ENCODE measurements around the gene ADAM12.
A peak's percentile ranks its signal among the peaks of the same experiment; 100 is the strongest.

The ADAM12 gene

DNA sequence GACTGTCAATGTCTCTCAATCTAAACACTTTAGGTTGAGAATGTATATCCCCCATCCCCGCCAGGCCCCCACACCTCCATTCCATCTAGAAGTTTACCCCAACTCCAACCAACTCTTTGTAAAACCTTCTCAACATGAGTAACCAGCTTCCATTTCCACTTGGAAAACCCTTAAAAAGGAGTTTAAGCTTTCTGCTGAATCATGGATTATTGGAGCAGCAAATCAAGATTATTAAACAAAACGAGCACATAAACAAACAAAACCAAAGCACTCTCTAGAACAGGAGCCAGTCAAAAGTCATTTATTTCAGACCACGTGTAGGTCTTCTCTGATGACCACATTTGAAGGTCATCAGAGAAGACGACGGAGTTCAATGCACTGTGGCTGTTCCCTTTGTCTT is 278.4 kb downstream of the ADAM12 start:
- no peak overlapping the region for H3K18ac ChIP-seq (ENCODE audit: low read length)
- H3K4me1 ChIP-seq (ENCODE audit: control insufficient read depth in 1 of 2, insufficient read depth in 2 of 2, low read length in 2 of 2): no peaks in the 10 kb centered on the region
- no peak for DNase-seq
- H2BK12ac ChIP-seq (ENCODE audit: low read length): no peak overlapping the region
- no peak overlapping the region for H3K4me2 ChIP-seq (ENCODE audit: low read length)
- H3K36me3 ChIP-seq (ENCODE audit: control insufficient read depth in 1 of 2, insufficient read depth in 2 of 2, low read length in 2 of 2): no peaks in the 10 kb centered on the region
- H3K23ac ChIP-seq (ENCODE audit: low read length): no peak overlapping the region
- H4K12ac ChIP-seq (ENCODE audit: low read depth, low read length): no peak overlapping the region
- H3K9ac ChIP-seq (ENCODE audit: low read length): no peak overlapping the region
- H2AFZ ChIP-seq (ENCODE audit: insufficient read depth, low read length, poor library complexity): no peak overlapping the region
- H3K79me1 ChIP-seq (ENCODE audit: low read length): no peaks in the 10 kb centered on the region
- no peak overlapping the region for H3K4me3 ChIP-seq (ENCODE audit: low read depth, low read length)
- no peak overlapping the region for H2BK5ac ChIP-seq (ENCODE audit: low read depth, low read length, poor library complexity)
- no peaks in the 10 kb centered on the region for H3K79me2 ChIP-seq (ENCODE audit: control insufficient read depth, insufficient read depth, low read length, poor library complexity)
- H3K27me3 ChIP-seq (ENCODE audit: insufficient read depth, low read length): no peaks in the 10 kb centered on the region
- H3K4ac ChIP-seq (ENCODE audit: low read depth, low read length): no peak overlapping the region
- no peak overlapping the region for H2BK120ac ChIP-seq (ENCODE audit: insufficient read depth, low read length, poor library complexity)
- H4K8ac ChIP-seq (ENCODE audit: low read depth, low read length): no peak overlapping the region
- no peak overlapping the region for H3K14ac ChIP-seq (ENCODE audit: low read length)
- no peak overlapping the region for H2AK5ac ChIP-seq (ENCODE audit: low read length)
- H3K27ac ChIP-seq (ENCODE audit: low read depth, low read length): no peak overlapping the region
- no peaks in the 10 kb centered on the region for H3K9me3 ChIP-seq (ENCODE audit: insufficient read depth, low read depth, low read length)
- no peak overlapping the region for H4K91ac ChIP-seq (ENCODE audit: low read depth, low read length)
- WGBS (ENCODE audit: extremely low coverage, insufficient coverage, insufficient read length): no CpG with 5 or more reads among the region's 5 CpGs

- H3K18ac ChIP-seq (ENCODE audit: low read length): no peak overlapping the region
- H3K4me2 ChIP-seq (ENCODE audit: low read length): no peak overlapping the region
- no peak overlapping the region for H4K12ac ChIP-seq (ENCODE audit: low read depth, low read length)
- H4K91ac ChIP-seq (ENCODE audit: low read depth, low read length): no peak overlapping the region
- no peak overlapping the region for H3K4ac ChIP-seq (ENCODE audit: low read depth, low read length)
- H3K27me3 ChIP-seq (ENCODE audit: insufficient read depth, low read length): no peaks in the 10 kb centered on the region
- no peaks in the 10 kb centered on the region for H3K4me1 ChIP-seq (ENCODE audit: control insufficient read depth in 1 of 2, insufficient read depth in 2 of 2, low read length in 2 of 2)
- no peak overlapping the region for H3K23ac ChIP-seq (ENCODE audit: low read length)
- H2BK12ac ChIP-seq (ENCODE audit: low read length): no peak overlapping the region
- H2AFZ ChIP-seq (ENCODE audit: insufficient read depth, low read length, poor library complexity): no peak overlapping the region
- DNase-seq: no peak
- H3K27ac ChIP-seq (ENCODE audit: low read depth, low read length): no peak overlapping the region
- H3K14ac ChIP-seq (ENCODE audit: low read length): no peak overlapping the region
- H3K9me3 ChIP-seq (ENCODE audit: insufficient read depth, low read depth, low read length): no peaks in the 10 kb centered on the region
- WGBS (ENCODE audit: extremely low coverage, insufficient coverage, insufficient read length): no CpG with 5 or more reads among the region's 4 CpGs
- no peaks in the 10 kb centered on the region for H3K79me1 ChIP-seq (ENCODE audit: low read length)
- H2AK5ac ChIP-seq (ENCODE audit: low read length): no peak overlapping the region
- no peak overlapping the region for H4K8ac ChIP-seq (ENCODE audit: low read depth, low read length)
- H3K36me3 ChIP-seq (ENCODE audit: control insufficient read depth in 1 of 2, insufficient read depth in 2 of 2, low read length in 2 of 2): no peaks in the 10 kb centered on the region
- no peak overlapping the region for H2BK5ac ChIP-seq (ENCODE audit: low read depth, low read length, poor library complexity)
- H2BK120ac ChIP-seq (ENCODE audit: insufficient read depth, low read length, poor library complexity): no peak overlapping the region
- H3K79me2 ChIP-seq (ENCODE audit: control insufficient read depth, insufficient read depth, low read length, poor library complexity): no peaks in the 10 kb centered on the region
- H3K9ac ChIP-seq (ENCODE audit: low read length): no peak overlapping the region
- no peak overlapping the region for H3K4me3 ChIP-seq (ENCODE audit: low read depth, low read length)
Observed at GRCh38 chr10:126108693-126109092, 279.6 kb downstream of the ADAM12 start.

DNA sequence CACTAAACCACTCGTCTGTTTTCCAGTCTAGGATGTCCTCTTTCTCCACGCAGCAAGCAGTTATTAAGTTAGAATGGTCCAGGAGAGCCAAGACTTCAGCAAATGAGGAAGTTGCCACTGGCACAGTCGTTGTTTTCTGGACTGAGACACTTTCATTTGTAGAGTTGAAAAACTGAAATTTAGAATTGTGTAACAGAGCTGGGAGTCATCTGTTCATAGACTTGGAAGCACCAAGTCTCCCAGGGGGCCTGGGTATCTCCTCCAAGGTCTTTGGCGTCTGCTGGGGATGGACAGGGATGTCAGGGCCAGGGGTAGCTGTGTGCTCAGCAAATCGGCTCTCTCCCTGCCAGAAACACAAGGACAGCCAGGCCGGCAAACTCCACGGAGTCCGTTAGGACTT is 283.5 kb downstream of the ADAM12 start:
- peak in 1 of 2 donors; percentile 34 for DNase-seq
- H2AK5ac ChIP-seq (ENCODE audit: low read length): no peak overlapping the region
- H3K4ac ChIP-seq (ENCODE audit: low read depth, low read length): no peak overlapping the region
- H3K18ac ChIP-seq (ENCODE audit: low read length): no peak overlapping the region
- no peak overlapping the region for H2BK5ac ChIP-seq (ENCODE audit: low read depth, low read length, poor library complexity)
- H3K27ac ChIP-seq (ENCODE audit: low read depth, low read length): no peak overlapping the region
- no peak overlapping the region for H4K8ac ChIP-seq (ENCODE audit: low read depth, low read length)
- H3K4me2 ChIP-seq (ENCODE audit: low read length): no peak overlapping the region
- no peak overlapping the region for H3K4me3 ChIP-seq (ENCODE audit: low read depth, low read length)
- no peaks in the 10 kb centered on the region for H3K9me3 ChIP-seq (ENCODE audit: insufficient read depth, low read depth, low read length)
- no peaks in the 10 kb centered on the region for H3K79me1 ChIP-seq (ENCODE audit: low read length)
- H3K23ac ChIP-seq (ENCODE audit: low read length): no peak overlapping the region
- no peaks in the 10 kb centered on the region for H3K27me3 ChIP-seq (ENCODE audit: insufficient read depth, low read length)
- H2BK12ac ChIP-seq (ENCODE audit: low read length): no peak overlapping the region
- WGBS (ENCODE audit: extremely low coverage, insufficient coverage, insufficient read length): no CpG with 5 or more reads among the region's 8 CpGs
- no peaks in the 10 kb centered on the region for H3K36me3 ChIP-seq (ENCODE audit: control insufficient read depth in 1 of 2, insufficient read depth in 2 of 2, low read length in 2 of 2)
- no peak overlapping the region for H2AFZ ChIP-seq (ENCODE audit: insufficient read depth, low read length, poor library complexity)
- no peak overlapping the region for H2BK120ac ChIP-seq (ENCODE audit: insufficient read depth, low read length, poor library complexity)
- H3K4me1 ChIP-seq (ENCODE audit: control insufficient read depth in 1 of 2, insufficient read depth in 2 of 2, low read length in 2 of 2): no peaks in the 10 kb centered on the region
- H3K9ac ChIP-seq (ENCODE audit: low read length): no peak overlapping the region
- no peak overlapping the region for H4K12ac ChIP-seq (ENCODE audit: low read depth, low read length)
- H3K14ac ChIP-seq (ENCODE audit: low read length): no peak overlapping the region
- H4K91ac ChIP-seq (ENCODE audit: low read depth, low read length): no peak overlapping the region
- no peaks in the 10 kb centered on the region for H3K79me2 ChIP-seq (ENCODE audit: control insufficient read depth, insufficient read depth, low read length, poor library complexity)

GRCh38 chr10:126102636-126103035 is 285.6 kb downstream of the ADAM12 start:
- H3K4ac ChIP-seq (ENCODE audit: low read depth, low read length): no peak overlapping the region
- no peak for DNase-seq
- no peak overlapping the region for H3K14ac ChIP-seq (ENCODE audit: low read length)

More at GRCh38 chr10:126102636-126103035, 285.6 kb downstream of the ADAM12 start:
- Histone ChIP-seq H4K91ac (ENCODE audit: low read depth, low read length) (no peak overlapping the region), H3K36me3 (ENCODE audit: control insufficient read depth in 1 of 2, insufficient read depth in 2 of 2, low read length in 2 of 2) (no peaks in the 10 kb centered on the region), H2BK12ac (ENCODE audit: low read length) (no peak overlapping the region), H3K79me2 (ENCODE audit: control insufficient read depth, insufficient read depth, low read length, poor library complexity) (no peaks in the 10 kb centered on the region), H3K79me1 (ENCODE audit: low read length) (no peaks in the 10 kb centered on the region), H4K12ac (ENCODE audit: low read depth, low read length) (no peak overlapping the region), H3K27ac (ENCODE audit: low read depth, low read length) (no peak overlapping the region), H3K4me1 (ENCODE audit: control insufficient read depth in 1 of 2, insufficient read depth in 2 of 2, low read length in 2 of 2) (no peaks in the 10 kb centered on the region), H2AK5ac (ENCODE audit: low read length) (no peak overlapping the region), H3K18ac (ENCODE audit: low read length) (no peak overlapping the region), H3K9me3 (ENCODE audit: insufficient read depth, low read depth, low read length) (no peaks in the 10 kb centered on the region), H3K23ac (ENCODE audit: low read length) (no peak overlapping the region), H3K27me3 (ENCODE audit: insufficient read depth, low read length) (no peaks in the 10 kb centered on the region), H2BK5ac (ENCODE audit: low read depth, low read length, poor library complexity) (no peak overlapping the region), H2AFZ (ENCODE audit: insufficient read depth, low read length, poor library complexity) (no peak overlapping the region), H3K4me3 (ENCODE audit: low read depth, low read length) (no peak overlapping the region), H3K9ac (ENCODE audit: low read length) (no peak overlapping the region), H2BK120ac (ENCODE audit: insufficient read depth, low read length, poor library complexity) (no peak overlapping the region), H3K4me2 (ENCODE audit: low read length) (no peak overlapping the region), H4K8ac (ENCODE audit: low read depth, low read length) (no peak overlapping the region)
- no CpG with 5 or more reads among the region's 9 CpGs for WGBS (ENCODE audit: extremely low coverage, insufficient coverage, insufficient read length)

All from trophoblast cell (in vitro differentiated cells and primary cell).